ENCODE measurements around the gene ZNF256. TPM values are rescaled to one million over a fixed set of nuclear protein-coding genes. Genes with fewer than 3 reads are reported as not detected.
A peak's percentile ranks its signal among the peaks of the same experiment; 100 is the strongest.
"Not testable (repeated sequence)": the region's sequence is repeated elsewhere in the genome, so short reads cannot be mapped to it uniquely, and the experiment has no call there.

ZNF256 gene
- total RNA-seq, 2 experiments from 2014 or later = 9.1 to 9.3 TPM

DNA sequence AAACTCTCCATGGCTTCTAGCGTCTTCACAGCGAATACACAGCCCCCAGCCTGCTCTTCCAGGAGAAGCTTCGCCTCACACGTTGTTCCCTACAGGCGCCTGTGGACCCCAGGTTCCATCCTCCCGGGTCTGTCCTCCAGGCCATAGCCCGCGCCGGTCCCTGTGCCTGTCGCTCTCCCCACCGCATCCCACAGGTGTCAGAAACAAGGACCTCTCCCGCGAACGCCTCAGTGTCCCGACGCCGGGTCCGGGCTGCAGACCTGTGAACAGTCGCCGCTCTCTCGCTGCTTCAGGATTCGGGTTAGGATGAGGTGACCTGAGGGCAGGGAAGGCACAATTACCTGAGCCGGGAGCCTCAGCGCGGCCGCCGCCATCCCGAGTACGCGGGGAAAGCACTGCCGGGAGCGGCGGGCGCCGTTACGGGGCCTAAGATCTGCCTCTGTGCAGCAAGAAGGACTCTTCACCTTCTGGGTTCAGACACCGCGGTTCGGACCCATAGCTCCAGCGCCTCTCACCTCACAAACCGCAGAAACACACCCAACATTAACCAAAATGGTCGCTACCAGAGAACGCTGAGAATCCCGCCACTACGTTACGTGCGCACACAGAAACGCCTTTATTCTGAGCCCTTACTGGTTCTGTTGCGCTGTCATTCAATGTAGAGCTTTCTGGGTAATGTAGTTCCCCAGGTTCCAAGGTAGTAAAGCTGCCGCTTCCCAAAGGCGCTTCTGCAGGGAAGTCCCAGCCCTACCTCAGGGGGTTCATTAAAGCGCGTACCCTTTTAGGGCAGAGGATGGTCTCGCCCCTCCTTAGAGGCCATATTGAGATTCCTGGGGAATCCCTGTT, 12.5 kb downstream of the ZNF256 start, which contains the start of gene ZNF418:
Gene ZNF418, minus strand, starts transcription at position 583 of the 846 bp plus-strand sequence. CDS start 1,580 bp downstream, outside the sequence.
- peaks cover 51% of the 10 kb centered on the region for H3K9me3 Mint-ChIP-seq
- H3K27me3 Mint-ChIP-seq = no peaks in the 10 kb centered on the region
- DNase-seq = peak; percentile 68
- H3K4me3 Mint-ChIP-seq = peak within 1 kb of the TSS; percentile 84
- H3K36me3 Mint-ChIP-seq (ENCODE audit: low read depth) = peaks cover 67% of the 10 kb centered on the region
- ChIA-PET POLR2A (no interaction called here), CTCF (no interaction called here)
- peaks cover 13% of the 10 kb centered on the region for H3K4me1 Mint-ChIP-seq
- peak within 1 kb of the TSS; percentile 93 for H3K27ac Mint-ChIP-seq

DNA sequence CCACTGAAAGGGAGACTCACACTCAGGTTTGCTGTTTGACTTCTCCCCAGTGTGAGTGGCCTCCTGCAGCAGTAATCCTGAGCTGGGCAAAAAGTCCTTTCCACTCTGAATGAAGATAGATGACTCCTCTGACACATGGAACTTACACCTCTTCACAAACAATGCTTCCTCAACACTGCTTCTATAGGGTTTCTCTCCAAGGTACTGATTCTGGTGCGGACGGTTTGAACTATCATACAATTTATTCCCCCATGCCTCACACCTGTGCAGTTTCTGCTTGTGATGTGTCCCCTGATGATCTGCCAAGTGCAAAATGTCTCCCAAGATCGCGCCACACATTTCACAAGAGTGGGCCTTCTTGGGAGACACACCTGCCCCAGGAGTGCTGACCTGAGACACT, 19.9 kb downstream of the ZNF256 start:
- CTCF ChIA-PET = no interaction called here
- POLR2A ChIA-PET = no interaction called here
- H3K4me3 Mint-ChIP-seq = no peak overlapping the region
- DNase-seq = no peak
- no peak overlapping the region for H3K27ac Mint-ChIP-seq
- no peaks in the 10 kb centered on the region for H3K27me3 Mint-ChIP-seq
- peaks cover 58% of the 10 kb centered on the region for H3K9me3 Mint-ChIP-seq
- no peaks in the 10 kb centered on the region for H3K4me1 Mint-ChIP-seq
- peaks cover 37% of the 10 kb centered on the region for H3K36me3 Mint-ChIP-seq (ENCODE audit: low read depth)

DNA sequence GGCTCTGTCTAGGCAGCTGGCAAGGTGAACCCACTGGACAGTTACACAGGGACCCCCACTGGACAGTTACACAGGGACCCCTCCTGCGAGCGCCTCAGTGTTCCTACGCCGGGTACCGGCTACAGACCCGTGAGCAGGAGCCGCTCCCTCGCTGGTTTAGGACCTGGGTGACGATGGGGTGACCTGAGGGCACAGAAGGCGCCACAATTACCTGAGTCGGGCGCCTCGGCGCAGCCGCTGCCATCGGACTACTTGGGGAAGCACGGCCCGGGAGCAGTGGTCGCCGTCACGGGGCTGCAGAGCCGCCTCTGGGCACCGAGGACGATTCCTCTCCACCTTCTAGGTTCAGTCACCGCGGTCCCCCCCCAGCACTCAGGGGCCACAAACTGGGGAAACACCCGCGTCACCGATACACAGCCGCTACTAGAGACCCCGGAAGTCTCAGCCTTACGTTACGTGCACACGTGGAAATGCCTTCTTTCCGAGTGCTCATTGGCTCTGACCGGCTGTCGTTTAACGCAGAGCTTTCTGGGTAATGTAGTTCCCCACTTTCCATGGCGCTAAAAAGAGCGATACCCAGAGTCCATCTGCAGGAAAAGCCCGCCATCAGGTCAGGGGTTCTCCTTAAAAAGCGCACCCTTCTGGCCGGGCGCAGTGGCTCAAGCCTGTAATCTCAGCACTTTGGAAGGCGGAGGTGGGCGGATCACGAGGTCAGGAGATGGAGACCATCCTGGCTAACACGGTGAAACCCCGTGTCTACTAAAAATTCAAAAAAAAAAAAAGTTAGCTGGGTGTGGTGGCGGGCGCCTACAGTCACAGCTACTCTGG, 31.1 kb downstream of the ZNF256 start, which contains the start of gene ZNF417:
Gene ZNF417, minus strand, starts transcription at position 425 of the 828 bp plus-strand sequence. Its CDS starts 181 bp downstream, at position 244.
- CTCF ChIA-PET = interaction anchor here (0.6 to 1.5 kb wide), 8 partner anchors 9 to 566 kb away, joined by 3 to 5 read pairs (median 3); no protein-coding TSS in a partner anchor
- peaks cover 39% of the 10 kb centered on the region for H3K9me3 Mint-ChIP-seq
- H3K36me3 Mint-ChIP-seq (ENCODE audit: low read depth) = peaks cover 65% of the 10 kb centered on the region
- POLR2A ChIA-PET, H3K27me3 Mint-ChIP-seq: not testable (repeated sequence)
- DNase-seq = peak; percentile 90
- peak within 1 kb of the TSS; percentile 85 for H3K4me3 Mint-ChIP-seq
- H3K4me1 Mint-ChIP-seq = peaks cover 34% of the 10 kb centered on the region
- peak within 1 kb of the TSS; percentile 98 for H3K27ac Mint-ChIP-seq

DNA sequence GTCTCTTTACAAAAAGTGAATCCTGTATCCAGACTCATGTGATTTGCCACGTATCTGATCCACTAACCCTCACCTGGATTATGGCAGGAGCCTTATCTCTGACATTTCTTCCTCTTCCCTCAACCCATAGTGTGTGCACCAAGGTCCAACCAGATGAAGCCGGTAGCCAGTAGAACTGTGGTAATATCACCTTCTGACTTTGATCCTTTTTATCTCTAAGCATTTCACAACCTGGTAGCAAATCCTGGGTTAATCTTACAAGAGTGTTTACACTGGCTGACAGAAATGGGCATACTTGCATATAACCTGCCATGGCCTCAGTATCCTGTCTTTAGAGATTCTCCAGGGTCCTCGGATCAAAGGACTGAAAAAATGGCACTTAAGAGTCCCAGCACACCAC, 33.0 kb downstream of the ZNF256 start:
- Mint-ChIP-seq H3K9me3 (peaks cover 41% of the 10 kb centered on the region), H3K27me3 (no peaks in the 10 kb centered on the region), H3K4me3 (peak overlapping the region; percentile 85), H3K36me3 (ENCODE audit: low read depth) (peaks cover 76% of the 10 kb centered on the region), H3K4me1 (peaks cover 34% of the 10 kb centered on the region), H3K27ac (peak overlapping the region; percentile 54)
- ChIA-PET POLR2A (interaction anchor here (0.6 kb wide), 1 partner anchor 17 kb away, joined by 4 read pairs; no protein-coding TSS in a partner anchor), CTCF (interaction anchor here (0.6 to 0.8 kb wide), 2 partner anchors 29 to 30 kb away, joined by 3 to 5 read pairs; no protein-coding TSS in a partner anchor)
- DNase-seq = no peak

DNA sequence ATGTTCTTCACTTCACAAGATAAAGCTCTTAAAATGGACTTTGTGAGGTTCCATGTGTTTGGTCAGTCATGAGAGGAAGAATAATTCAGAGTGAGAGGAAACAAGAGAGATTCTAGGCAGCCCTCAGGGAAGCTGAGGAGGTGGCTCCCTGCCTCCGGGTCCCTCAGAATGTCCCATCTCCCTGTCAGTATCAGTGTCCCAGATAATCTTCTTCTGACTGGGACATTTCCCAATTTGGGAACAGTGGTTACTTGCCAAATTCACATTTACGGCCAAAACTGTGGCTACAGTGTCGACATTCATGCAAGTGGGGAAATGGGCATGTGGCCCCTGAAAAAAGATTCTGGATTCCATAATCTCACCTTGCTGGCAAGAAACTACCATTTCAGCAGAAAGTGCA, 40.1 kb downstream of the ZNF256 start:
- Mint-ChIP-seq H3K36me3 (ENCODE audit: low read depth) (peaks cover 71% of the 10 kb centered on the region), H3K27me3 (no peaks in the 10 kb centered on the region), H3K9me3 (peaks cover 49% of the 10 kb centered on the region), H3K27ac (no peak overlapping the region), H3K4me3 (no peak overlapping the region), H3K4me1 (peaks cover 5% of the 10 kb centered on the region)
- DNase-seq = no peak
- POLR2A ChIA-PET = no interaction called here
- CTCF ChIA-PET = interaction anchor here (0.5 to 1.6 kb wide), 2 partner anchors 9 to 60 kb away, joined by 3 to 4 read pairs; partner anchors contain the start of gene ZNF417

DNA sequence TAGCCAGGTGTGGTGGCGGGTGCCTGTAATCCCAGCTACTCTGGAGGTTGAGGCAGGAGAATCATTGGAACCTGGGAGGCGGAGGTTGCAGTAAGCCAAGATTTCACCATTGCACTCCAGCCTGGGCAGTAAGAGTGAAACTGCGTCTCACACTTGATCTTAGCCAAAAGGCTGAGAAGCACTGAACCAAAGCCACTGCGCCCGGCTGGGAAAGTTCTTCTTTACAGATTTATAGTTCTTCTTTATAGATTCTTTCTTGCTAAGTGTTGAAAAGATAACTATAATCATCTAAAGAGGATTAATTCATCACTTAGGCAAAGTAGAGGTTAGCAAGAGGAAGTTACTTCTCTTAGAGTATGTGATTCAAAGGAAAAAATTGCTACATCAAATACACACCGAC, 42.2 kb downstream of the ZNF256 start:
- H3K36me3 Mint-ChIP-seq (ENCODE audit: low read depth) = peaks cover 51% of the 10 kb centered on the region
- ChIA-PET CTCF (no interaction called here), POLR2A (no interaction called here)
- peaks cover 2% of the 10 kb centered on the region for H3K4me1 Mint-ChIP-seq
- no peak overlapping the region for H3K4me3 Mint-ChIP-seq
- no peak overlapping the region for H3K27ac Mint-ChIP-seq
- no peaks in the 10 kb centered on the region for H3K27me3 Mint-ChIP-seq
- H3K9me3 Mint-ChIP-seq = peaks cover 40% of the 10 kb centered on the region
- DNase-seq = no peak

DNA sequence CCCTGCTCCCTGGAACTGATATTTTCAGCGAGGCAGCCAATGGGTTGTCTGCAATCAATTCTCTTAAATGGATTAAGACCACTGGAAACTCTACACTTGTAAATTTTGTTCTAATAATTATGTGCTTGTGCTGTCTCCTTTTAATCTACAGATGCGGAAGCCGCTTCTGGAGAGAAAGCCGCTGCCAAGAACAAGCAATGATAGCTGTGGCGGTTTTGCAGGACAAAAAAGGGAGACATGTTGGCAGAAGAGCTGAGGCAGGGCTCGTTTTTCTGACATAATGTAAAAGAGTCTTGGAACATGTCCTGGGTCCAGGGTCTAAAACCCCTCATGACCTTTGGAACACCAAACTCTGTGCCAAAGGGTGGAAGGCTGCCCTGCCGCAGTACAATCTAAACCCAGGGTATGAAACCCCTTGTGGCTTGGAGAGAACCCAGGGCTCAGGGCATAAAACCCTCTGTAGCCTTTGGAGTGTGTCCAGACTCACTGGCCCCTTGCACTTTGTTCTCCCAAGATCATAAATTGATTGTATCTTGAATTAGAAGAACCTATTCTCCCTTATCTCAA, 43.8 kb downstream of the ZNF256 start:
- ChIA-PET CTCF (no interaction called here), POLR2A (no interaction called here)
- Mint-ChIP-seq H3K9me3 (peaks cover 35% of the 10 kb centered on the region), H3K36me3 (ENCODE audit: low read depth) (peaks cover 39% of the 10 kb centered on the region), H3K27ac (no peak overlapping the region), H3K4me3 (no peak overlapping the region), H3K27me3 (no peaks in the 10 kb centered on the region), H3K4me1 (peaks cover 2% of the 10 kb centered on the region)
- DNase-seq = no peak

DNA sequence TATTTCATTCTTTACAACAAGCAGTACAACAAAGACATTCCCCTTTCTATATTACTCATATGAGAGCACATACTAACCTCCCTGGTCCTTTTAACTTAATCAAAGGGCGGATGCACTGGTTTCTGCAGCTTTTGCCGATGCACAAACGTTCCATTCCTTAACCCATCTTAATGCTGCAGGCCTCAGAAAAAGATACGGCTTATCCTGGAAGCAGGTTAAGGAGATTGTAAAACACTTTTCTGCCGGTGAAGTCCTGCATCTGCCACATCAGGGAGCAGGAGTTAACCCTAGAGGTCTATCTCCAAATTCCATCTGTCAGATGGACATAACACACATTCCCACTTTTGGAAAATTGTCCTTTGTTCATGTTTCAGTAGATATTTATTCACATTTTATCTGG, 47.2 kb downstream of the ZNF256 start:
- Mint-ChIP-seq H3K27ac (no peak overlapping the region), H3K9me3 (peaks cover 27% of the 10 kb centered on the region), H3K4me1 (peaks cover 2% of the 10 kb centered on the region), H3K4me3 (no peak overlapping the region), H3K27me3 (no peaks in the 10 kb centered on the region), H3K36me3 (ENCODE audit: low read depth) (peaks cover 19% of the 10 kb centered on the region)
- no peak for DNase-seq
- ChIA-PET POLR2A (no interaction called here), CTCF (no interaction called here)

Other genes starting within 250 kb of the ZNF256 start
- 1 to 10 TPM; 5.0 to 5.8 TPM for gene ZNF154, start 238.5 kb downstream of the ZNF256 start, total RNA-seq
- 10 to 100 TPM; 13.9 to 14.4 TPM for gene ZNF671, start 220.1 kb downstream of the ZNF256 start, total RNA-seq
- 10 to 100 TPM; 16.1 to 21.4 TPM for gene ZNF776, start 200.9 kb downstream of the ZNF256 start, total RNA-seq
- 10 to 100 TPM; 26.8 to 28.4 TPM for gene ZNF586, start 178.0 kb downstream of the ZNF256 start, total RNA-seq
- 10 to 100 TPM in 1 of 2 experiments, 1 to 10 TPM in 1; 8.7 to 10.0 TPM for gene ZNF552, start 132.8 kb downstream of the ZNF256 start, total RNA-seq
- 10 to 100 TPM; 16.2 to 18.4 TPM for gene ZNF587B, start 117.4 kb downstream of the ZNF256 start, total RNA-seq
- gene ZNF587, start 97.8 kb downstream of the ZNF256 start, total RNA-seq = 10 to 100 TPM; 35.3 to 35.6 TPM
- 10 to 100 TPM; 20.9 to 22.2 TPM for gene ZNF814, start 58.7 kb downstream of the ZNF256 start, total RNA-seq
- gene ZNF417, start 31.1 kb downstream of the ZNF256 start, total RNA-seq = 10 to 100 TPM; 30.3 to 30.7 TPM
- 1 to 10 TPM; 7.2 to 7.9 TPM for gene ZNF418, start 12.3 kb downstream of the ZNF256 start, total RNA-seq
- under 1 TPM; 0.37 to 0.82 TPM for gene C19orf18, start 26.8 kb upstream of the ZNF256 start, total RNA-seq
- 10 to 100 TPM; 11.1 to 15.3 TPM for gene ZNF606, start 55.1 kb upstream of the ZNF256 start, total RNA-seq
- gene ZSCAN1, start 86.3 kb upstream of the ZNF256 start, total RNA-seq = not detected
- 1 to 10 TPM in 1 of 2 experiments, under 1 TPM in 1; 0.77 to 1.1 TPM for gene ZNF135, start 111.6 kb upstream of the ZNF256 start, total RNA-seq
- 10 to 100 TPM; 19.0 to 20.6 TPM for gene ZSCAN18, start 150.5 kb upstream of the ZNF256 start, total RNA-seq
- gene ZNF329, start 203.1 kb upstream of the ZNF256 start, total RNA-seq = 1 to 10 TPM; 5.2 to 5.5 TPM
- gene ZNF274, start 235.4 kb upstream of the ZNF256 start, total RNA-seq = 10 to 100 TPM; 22.4 to 23.7 TPM

Data from activated CD4-positive, alpha-beta T cell treated with anti-CD3 and anti-CD28 coated beads, Interleukin-2, amount 10 ng/mL, durations not matched to agents 7 days and 5 days (primary cell).